Liver (tissue), 3 donors: Measurements from ENCODE around the gene SYT17.

Experiments
- CTCF ChIP-seq: fragments of 150-350 bp; IDR thresholded peaks from 2 replicates; pipeline ENCODE4 v1.5.1; 2017; ENCODE audit warnings: improper control_type of control experiment, low read depth, low read length; ENCODE audit not compliant: missing input control
- FOXA1 ChIP-seq: IDR thresholded peaks from 2 replicates; pipeline ENCODE4 v1.6.1; 2016; ENCODE audit warnings: antibody characterized with exemption
- GABPA ChIP-seq, 2 donors: IDR thresholded peaks in 1 of 2; conservative IDR thresholded peaks in 1 of 2; 2 replicates each; pipeline ENCODE4 v1.6.1; 2016; ENCODE audit warnings: antibody characterized with exemption in 2 of 2, mild to moderate bottlenecking in 1 of 2, moderate library complexity in 1 of 2
- HNF4G ChIP-seq: IDR thresholded peaks from 2 replicates; pipeline ENCODE4 v1.6.1; 2016; ENCODE audit warnings: antibody characterized with exemption
- MAX ChIP-seq: IDR thresholded peaks from 2 replicates; pipeline ENCODE4 v1.6.1; 2016; ENCODE audit warnings: antibody characterized with exemption
- NR2F2 ChIP-seq: IDR thresholded peaks from 2 replicates; pipeline ENCODE4 v1.6.1; 2016; ENCODE audit warnings: antibody characterized with exemption
- REST ChIP-seq: IDR thresholded peaks from 2 replicates; pipeline ENCODE4 v1.6.1; 2016; ENCODE audit warnings: antibody characterized with exemption, mild to moderate bottlenecking
- RXRA ChIP-seq, 2 donors: IDR thresholded peaks; 2 replicates each; pipeline ENCODE4 v1.6.1; 2017 to 2018; ENCODE audit warnings: antibody characterized with exemption in 2 of 2, mild to moderate bottlenecking in 1 of 2
- SP1 ChIP-seq: IDR thresholded peaks from 2 replicates; pipeline ENCODE4 v1.6.1; 2018; ENCODE audit warnings: antibody characterized with exemption, mild to moderate bottlenecking
- TAF1 ChIP-seq: conservative IDR thresholded peaks from 2 replicates; pipeline ENCODE4 v1.6.1; 2016; ENCODE audit warnings: antibody characterized with exemption, mild to moderate bottlenecking
- YY1 ChIP-seq: IDR thresholded peaks from 2 replicates; pipeline ENCODE4 v1.6.1; 2016; ENCODE audit warnings: antibody characterized with exemption, mild to moderate bottlenecking
- ZBTB33 ChIP-seq: IDR thresholded peaks from 2 replicates; pipeline ENCODE4 v1.6.1; 2016; ENCODE audit warnings: antibody characterized with exemption
- donor health status: healthy.
- donor health status: healthy.

- TF ChIP-seq TAF1, result no peak
- no peak for TF ChIP-seq CTCF
- no peak for TF ChIP-seq ZBTB33
- TF ChIP-seq SP1, result no peak
- no peak for TF ChIP-seq YY1
- TF ChIP-seq MAX, result no peak
- TF ChIP-seq RXRA (IDR thresholded peaks at IDR 0.05), result no peak
- TF ChIP-seq GABPA (IDR thresholded peaks at IDR 0.05 in 1 of 2, conservative IDR thresholded peaks at IDR 0.05 in 1 of 2), result no peak
- no peak for TF ChIP-seq NR2F2
- TF ChIP-seq FOXA1, result no peak
- no peak for TF ChIP-seq HNF4G
- no peak for TF ChIP-seq REST
Measured at GRCh38 chr16:19166500-19166899, 1.5 kb upstream of the SYT17 start.
